Parathyroid adenoma (tissue), 2 donors: ENCODE results near the gene TESMIN.

Experiments used
- H2AFZ ChIP-seq: fragments of 300-600 bp; sonication (generic); one replicate; pipeline ENCODE4 v1.7.0; 2017; ENCODE audit warnings: antibody characterized with exemption, mild to moderate bottlenecking
- H3K27ac ChIP-seq: fragments of 300-600 bp; sonication (generic); one replicate; pipeline ENCODE4 v1.7.0; 2017
- H3K27me3 ChIP-seq: fragments of 300-600 bp; sonication (generic); one replicate; pipeline ENCODE4 v1.7.0; 2017; ENCODE audit warnings: low read length; ENCODE audit not compliant: control insufficient read depth, insufficient read depth
- H3K36me3 ChIP-seq: fragments of 300-600 bp; sonication (generic); one replicate; pipeline ENCODE4 v1.7.0; 2017; ENCODE audit warnings: low read length; ENCODE audit not compliant: control insufficient read depth, insufficient read depth
- H3K4me1 ChIP-seq: fragments of 300-600 bp; sonication (generic); one replicate; pipeline ENCODE4 v1.7.0; 2017; ENCODE audit warnings: control low read depth
- H3K4me2 ChIP-seq: fragments of 300-600 bp; sonication (generic); one replicate; pipeline ENCODE4 v1.7.0; 2017; ENCODE audit warnings: low read length
- H3K4me3 ChIP-seq: fragments of 300-600 bp; sonication (generic); one replicate; pipeline ENCODE4 v1.7.0; 2017; ENCODE audit warnings: low read depth, low read length
- H3K79me2 ChIP-seq: fragments of 300-600 bp; sonication (generic); one replicate; pipeline ENCODE4 v1.7.0; 2017; ENCODE audit warnings: control low read depth
- H3K9ac ChIP-seq: fragments of 300-600 bp; sonication (generic); one replicate; pipeline ENCODE4 v1.7.0; 2017; ENCODE audit warnings: mild to moderate bottlenecking
- H3K9me3 ChIP-seq: fragments of 300-600 bp; sonication (generic); one replicate; pipeline ENCODE4 v1.7.0; 2017; ENCODE audit warnings: low read length; ENCODE audit not compliant: control insufficient read depth
- CTCF ChIP-seq: fragments of 300-600 bp; sonication (generic); IDR thresholded peaks from one replicate; pipeline ENCODE4 v1.7.0; 2017; ENCODE audit warnings: antibody characterized with exemption, mild to moderate bottlenecking
- donor health status: primary hyperparathyroidism.

Gene TESMIN

GRCh38 chr11:68750195-68751003, 921 bp downstream of the TESMIN start:
- Histone ChIP-seq H3K9me3 (no peaks in the 10 kb centered on the region), H3K4me1 (no peaks in the 10 kb centered on the region), H3K27ac (no peak overlapping the region), H3K4me2 (no peak overlapping the region), H3K9ac (no peak overlapping the region), H3K79me2 (no peaks in the 10 kb centered on the region), H3K27me3 (no peaks in the 10 kb centered on the region), H2AFZ (no peak overlapping the region), H3K36me3 (no peaks in the 10 kb centered on the region), H3K4me3 (no peak overlapping the region)
- no peak for TF ChIP-seq CTCF

- Histone ChIP-seq H3K4me1 (no peaks in the 10 kb centered on the region), H3K4me3 (no peak overlapping the region), H3K4me2 (no peak overlapping the region), H3K79me2 (no peaks in the 10 kb centered on the region), H3K27me3 (no peaks in the 10 kb centered on the region), H2AFZ (peak overlapping the region; percentile 51), H3K9me3 (no peaks in the 10 kb centered on the region), H3K27ac (peak overlapping the region; percentile 25), H3K9ac (no peak overlapping the region), H3K36me3 (no peaks in the 10 kb centered on the region)
- TF ChIP-seq CTCF: no peak
These were observed 1.8 kb downstream of the TESMIN start for GRCh38 chr11:68749229-68750123.

- Histone ChIP-seq H3K9ac (no peak overlapping the region), H3K79me2 (no peaks in the 10 kb centered on the region), H3K4me2 (no peak overlapping the region), H3K36me3 (no peaks in the 10 kb centered on the region), H2AFZ (no peak overlapping the region), H3K9me3 (no peaks in the 10 kb centered on the region), H3K27ac (no peak overlapping the region), H3K27me3 (no peaks in the 10 kb centered on the region), H3K4me3 (no peak overlapping the region), H3K4me1 (no peaks in the 10 kb centered on the region)
- no peak for TF ChIP-seq CTCF
These were observed 3.3 kb downstream of the TESMIN start for GRCh38 chr11:68748061-68748460.

GRCh38 chr11:68743539-68743938, 7.8 kb downstream of the TESMIN start:
- H3K4me3 ChIP-seq: no peak overlapping the region
- H3K4me1 ChIP-seq: peaks cover 3% of the 10 kb centered on the region
- no peak overlapping the region for H2AFZ ChIP-seq
- H3K4me2 ChIP-seq: no peak overlapping the region
- no peaks in the 10 kb centered on the region for H3K9me3 ChIP-seq
- no peaks in the 10 kb centered on the region for H3K36me3 ChIP-seq
- H3K27me3 ChIP-seq: no peaks in the 10 kb centered on the region
- no peaks in the 10 kb centered on the region for H3K79me2 ChIP-seq
- no peak overlapping the region for H3K27ac ChIP-seq
- H3K9ac ChIP-seq: no peak overlapping the region
- TF ChIP-seq CTCF: no peak
